Lower lobe of right lung (tissue), 2 donors: ENCODE measurements around the gene EPHA4. TPM values are rescaled to one million over a fixed set of nuclear protein-coding genes. Genes with fewer than 3 reads are reported as not detected.

Experiments used
- ATAC-seq, 2 donors: fragments of 200-7000 bp; cut with Tn5 transposase; one replicate each; pipeline ENCODE4 v1.9.1; 2020 to 2022; ENCODE audit warnings: mild to moderate bottlenecking in 2 of 2, moderate library complexity in 2 of 2
- DNase-seq: peaks from one replicate; pipeline ENCODE4 v3.0.0-alpha.2; 2020
- H3K27ac ChIP-seq: fragments of 200-600 bp; one replicate; pipeline ENCODE4 v1.8.0; 2022
- H3K27me3 ChIP-seq: fragments of 200-600 bp; one replicate; pipeline ENCODE4 v1.8.0; 2022; ENCODE audit warnings: low read depth
- H3K36me3 ChIP-seq: fragments of 200-600 bp; one replicate; pipeline ENCODE4 v1.8.0; 2022; ENCODE audit warnings: mild to moderate bottlenecking
- H3K4me1 ChIP-seq: fragments of 200-600 bp; one replicate; pipeline ENCODE4 v1.8.0; 2022
- H3K4me3 ChIP-seq: fragments of 200-600 bp; one replicate; pipeline ENCODE4 v1.8.0; 2022; ENCODE audit warnings: mild to moderate bottlenecking
- H3K9me3 ChIP-seq: fragments of 200-600 bp; one replicate; pipeline ENCODE4 v1.8.0; 2022
- CTCF ChIP-seq: fragments of 200-600 bp; IDR thresholded peaks from one replicate; pipeline ENCODE4 v1.8.0; 2022; ENCODE audit warnings: antibody characterized with exemption, mild to moderate bottlenecking
- intact Hi-C: fragments of 100-400 bp; cut with DNase I; formaldehyde crosslinking; loops from one replicate; pipeline ENCODE4 v1.11.0; 2022
- total RNA-seq: library from RNA; stranded (reverse); fragmentation: NEBNext Ultra II Directional; extraction: Animal tissue kit (Norgen Biotek cat#: 25700); gene quantifications from one replicate; pipeline ENCODE4 v1.2.1, GENCODE V29; 2021
- donor health status: DM: no; HTN: yes; CAD: no; lungs with severe emphysema.

Gene EPHA4
- total RNA-seq, 1 donor from 2014 or later: 13.8 TPM

GRCh38 chr2:221571551-221572218 lies 419 bp downstream of the EPHA4 start:
- H3K4me1 ChIP-seq: peaks cover 26% of the 10 kb centered on the region
- peaks cover 26% of the 10 kb centered on the region for H3K27me3 ChIP-seq
- TF ChIP-seq CTCF: no peak
- no peaks in the 10 kb centered on the region for H3K9me3 ChIP-seq
- peak overlapping the region; percentile 77 for H3K27ac ChIP-seq
- peak overlapping the region; percentile 75 for H3K4me3 ChIP-seq
- ATAC-seq (peak; percentile 1 to 31), DNase-seq (peak; percentile 55)
- intact Hi-C loops: loop anchor here (10.0 kb wide), 1 partner anchor 887 kb away; no protein-coding TSS in a partner anchor
- H3K36me3 ChIP-seq: no peaks in the 10 kb centered on the region

DNA sequence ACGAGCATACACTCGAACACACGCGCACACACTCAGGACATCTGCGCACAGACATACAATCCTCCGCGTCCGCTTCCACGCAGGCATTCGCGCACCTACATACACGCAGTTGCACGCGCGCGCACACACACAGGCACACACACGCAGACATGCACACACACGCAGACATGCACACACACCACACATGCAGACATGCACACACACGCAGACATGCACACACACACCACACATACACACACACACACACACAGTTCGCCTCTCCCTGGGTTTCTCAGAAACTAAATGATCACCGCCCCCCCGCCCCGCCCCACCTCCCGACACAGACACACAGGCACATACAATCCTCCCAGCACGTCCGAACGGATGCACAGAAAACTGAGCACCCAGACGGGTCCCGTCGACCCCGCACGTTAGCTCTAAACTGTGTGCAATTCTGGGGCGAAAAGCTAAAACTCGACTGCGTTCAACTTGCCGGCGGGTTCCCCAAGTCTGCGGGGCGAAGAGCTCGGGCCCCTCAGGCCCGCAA lies 1.0 kb downstream of the EPHA4 start:
- Histone ChIP-seq H3K27me3 (peaks cover 26% of the 10 kb centered on the region), H3K27ac (peak overlapping the region; percentile 77)
- peak; percentile 45 for DNase-seq

DNA sequence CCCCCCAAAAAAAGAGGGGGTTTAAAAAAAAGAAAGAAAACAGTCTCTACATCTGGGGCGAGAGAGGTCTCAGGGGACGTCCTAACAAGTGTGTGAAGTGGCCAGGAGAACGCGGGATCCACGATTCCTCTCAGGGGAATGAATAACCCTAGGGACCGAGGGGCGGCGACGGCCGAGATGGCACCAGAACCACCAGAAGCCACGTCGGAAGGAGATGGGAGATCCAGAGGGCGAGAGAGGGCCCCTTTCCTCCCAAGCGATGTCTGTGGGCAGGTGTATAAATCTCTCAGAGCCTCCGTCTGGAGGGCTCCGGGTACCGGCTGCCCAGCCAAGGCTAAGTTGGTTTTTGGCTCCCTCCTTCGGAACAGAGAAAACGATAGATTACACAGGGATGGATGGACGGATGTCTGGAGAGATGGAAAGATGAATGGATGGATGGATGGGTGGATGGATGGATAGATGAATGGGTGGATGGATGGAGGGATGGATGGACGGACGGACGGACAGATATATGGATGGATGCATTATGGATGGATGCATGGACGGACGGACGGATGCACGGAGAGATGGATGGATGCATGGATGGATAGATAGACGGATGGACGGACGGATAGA lies 1.7 kb downstream of the EPHA4 start:
- no peak for DNase-seq
- intact Hi-C loops: loop anchor here (10.0 kb wide), 1 partner anchor 886 kb away; no protein-coding TSS in a partner anchor
- peaks cover 26% of the 10 kb centered on the region for H3K27me3 ChIP-seq

More for the DNA sequence above, 1.0 kb downstream of the EPHA4 start:
- H3K4me1 ChIP-seq: peaks cover 26% of the 10 kb centered on the region
- H3K36me3 ChIP-seq: no peaks in the 10 kb centered on the region
- intact Hi-C loops: loop anchor here (10.0 kb wide), 1 partner anchor 886 kb away; no protein-coding TSS in a partner anchor
- ATAC-seq: no peak
- no peak for TF ChIP-seq CTCF
- H3K9me3 ChIP-seq: no peaks in the 10 kb centered on the region
- peak overlapping the region; percentile 75 for H3K4me3 ChIP-seq

DNA sequence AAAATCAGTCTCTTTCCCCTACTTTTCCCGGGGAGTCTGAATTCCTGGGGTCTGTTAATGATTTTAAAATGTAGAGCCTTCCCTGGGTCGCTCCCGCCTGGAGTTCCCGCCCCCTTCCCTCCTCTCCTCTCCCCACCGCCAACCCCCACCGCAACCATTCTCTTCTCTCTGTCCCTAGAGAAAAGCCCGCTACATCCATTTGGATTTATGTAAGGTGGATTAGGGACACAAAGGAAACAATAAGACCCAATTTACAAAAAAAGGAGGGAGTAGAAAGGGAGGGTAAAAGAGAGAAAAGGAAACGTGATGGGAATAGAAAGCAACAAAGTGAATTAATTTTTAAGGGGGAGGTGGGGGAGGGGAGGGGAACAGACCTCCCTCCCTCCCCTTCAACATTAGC lies 2.2 kb downstream of the EPHA4 start:
- Histone ChIP-seq H3K27me3 (peaks cover 26% of the 10 kb centered on the region), H3K4me1 (peaks cover 26% of the 10 kb centered on the region)
- intact Hi-C loops: loop anchor here (10.0 kb wide), 1 partner anchor 885 kb away; no protein-coding TSS in a partner anchor

More for the DNA sequence above, 1.7 kb downstream of the EPHA4 start:
- TF ChIP-seq CTCF: no peak
- Histone ChIP-seq H3K9me3 (no peaks in the 10 kb centered on the region), H3K4me3 (peak overlapping the region; percentile 75), H3K4me1 (peaks cover 26% of the 10 kb centered on the region), H3K27ac (no peak overlapping the region), H3K36me3 (no peaks in the 10 kb centered on the region)
- ATAC-seq: no peak

More for the DNA sequence above, 2.2 kb downstream of the EPHA4 start:
- H3K36me3 ChIP-seq: no peaks in the 10 kb centered on the region
- TF ChIP-seq CTCF: no peak
- no peaks in the 10 kb centered on the region for H3K9me3 ChIP-seq
- H3K4me3 ChIP-seq: peak overlapping the region; percentile 75
- H3K27ac ChIP-seq: no peak overlapping the region
- ATAC-seq (no peak), DNase-seq (no peak)
